ENCODE results near the gene MAGI3.

MAGI3 gene

GRCh38 chr1:113434874-113435175, 44.5 kb downstream of the MAGI3 start:
- TF ChIP-seq ZBTB7A (IDR thresholded peaks at IDR 0.05; ENCODE audit: low read depth): no peak
- no peak for TF ChIP-seq TCF12 (IDR thresholded peaks at IDR 0.05; ENCODE audit: low read depth)
- no peak for TF ChIP-seq CREB1 (IDR thresholded peaks at IDR 0.05; ENCODE audit: low read depth)
- TF ChIP-seq MAX (IDR thresholded peaks at IDR 0.05): no peak
- no peak for TF ChIP-seq USF1 (IDR thresholded peaks at IDR 0.05)
- no peak for TF ChIP-seq NFIC (IDR thresholded peaks at IDR 0.05)

GRCh38 chr1:113437554-113438341, 47.4 kb downstream of the MAGI3 start:
- TF ChIP-seq NFIC (IDR thresholded peaks at IDR 0.05): no peak
- no peak for TF ChIP-seq TAF1 (IDR thresholded peaks at IDR 0.05; ENCODE audit: low read depth)
- TF ChIP-seq YY1 (IDR thresholded peaks at IDR 0.05; ENCODE audit: low read depth): no peak
- no peak for TF ChIP-seq ZBTB7A (IDR thresholded peaks at IDR 0.05; ENCODE audit: low read depth)
- no peak for TF ChIP-seq RAD21 (IDR thresholded peaks at IDR 0.05; ENCODE audit: low read depth)
- TF ChIP-seq CEBPB (IDR thresholded peaks at IDR 0.05): no peak

- TF ChIP-seq ZBTB7A (IDR thresholded peaks at IDR 0.05; ENCODE audit: low read depth): no peak
- TF ChIP-seq MAX (IDR thresholded peaks at IDR 0.05): no peak
- no peak for TF ChIP-seq REST (IDR thresholded peaks at IDR 0.05; ENCODE audit: low read depth)
- TF ChIP-seq USF1 (IDR thresholded peaks at IDR 0.05): no peak
- TF ChIP-seq CEBPB (IDR thresholded peaks at IDR 0.05): no peak
- no peak for TF ChIP-seq TAF1 (IDR thresholded peaks at IDR 0.05; ENCODE audit: low read depth)
- no peak for TF ChIP-seq TCF12 (IDR thresholded peaks at IDR 0.05; ENCODE audit: low read depth)
- no peak for TF ChIP-seq EP300 (IDR thresholded peaks at IDR 0.05; ENCODE audit: borderline replicate concordance)
- no peak for TF ChIP-seq RAD21 (IDR thresholded peaks at IDR 0.05; ENCODE audit: low read depth)
- no peak for TF ChIP-seq FOXM1 (IDR thresholded peaks at IDR 0.05; ENCODE audit: borderline replicate concordance, low read depth)
Measured at GRCh38 chr1:113438505-113439276, 48.4 kb downstream of the MAGI3 start.

GRCh38 chr1:113439277-113439670, 49.0 kb downstream of the MAGI3 start:
- TF ChIP-seq TAF1 (IDR thresholded peaks at IDR 0.05; ENCODE audit: low read depth) (no peak), NFIC (IDR thresholded peaks at IDR 0.05) (no peak), CREB1 (IDR thresholded peaks at IDR 0.05; ENCODE audit: low read depth) (no peak), ZBTB7A (IDR thresholded peaks at IDR 0.05; ENCODE audit: low read depth) (no peak), RAD21 (IDR thresholded peaks at IDR 0.05; ENCODE audit: low read depth) (no peak), EP300 (IDR thresholded peaks at IDR 0.05; ENCODE audit: borderline replicate concordance) (no peak), REST (IDR thresholded peaks at IDR 0.05; ENCODE audit: low read depth) (no peak), EGR1 (IDR thresholded peaks at IDR 0.05) (no peak), TEAD4 (IDR thresholded peaks at IDR 0.05) (no peak), TCF12 (IDR thresholded peaks at IDR 0.05; ENCODE audit: low read depth) (no peak), USF1 (IDR thresholded peaks at IDR 0.05) (no peak), YY1 (IDR thresholded peaks at IDR 0.05; ENCODE audit: low read depth) (no peak), CEBPB (IDR thresholded peaks at IDR 0.05) (no peak), MAX (IDR thresholded peaks at IDR 0.05) (no peak), FOXM1 (IDR thresholded peaks at IDR 0.05; ENCODE audit: borderline replicate concordance, low read depth) (no peak)

- TF ChIP-seq YY1 (IDR thresholded peaks at IDR 0.05; ENCODE audit: low read depth) (no peak), CEBPB (IDR thresholded peaks at IDR 0.05) (no peak), TCF12 (IDR thresholded peaks at IDR 0.05; ENCODE audit: low read depth) (no peak), RAD21 (IDR thresholded peaks at IDR 0.05; ENCODE audit: low read depth) (no peak), REST (IDR thresholded peaks at IDR 0.05; ENCODE audit: low read depth) (no peak), FOXM1 (IDR thresholded peaks at IDR 0.05; ENCODE audit: borderline replicate concordance, low read depth) (no peak), TEAD4 (IDR thresholded peaks at IDR 0.05) (no peak), NFIC (IDR thresholded peaks at IDR 0.05) (no peak), USF1 (IDR thresholded peaks at IDR 0.05) (no peak), CREB1 (IDR thresholded peaks at IDR 0.05; ENCODE audit: low read depth) (no peak), MAX (IDR thresholded peaks at IDR 0.05) (no peak), ZBTB7A (IDR thresholded peaks at IDR 0.05; ENCODE audit: low read depth) (no peak), TAF1 (IDR thresholded peaks at IDR 0.05; ENCODE audit: low read depth) (no peak), EGR1 (IDR thresholded peaks at IDR 0.05) (no peak)
Measured at GRCh38 chr1:113442131-113442530, 51.8 kb downstream of the MAGI3 start.

All from Ishikawa (cell line).